Measurements from ENCODE around the gene SEMA6B. TPM values are rescaled to one million over a fixed set of nuclear protein-coding genes. Genes with fewer than 3 reads are reported as not detected.
"Not testable (repeated sequence)": the region's sequence is repeated elsewhere in the genome, so short reads cannot be mapped to it uniquely, and the experiment has no call there.

The SEMA6B gene
- total RNA-seq, 2 experiments from 2014 or later, result not detected

- DNase-seq, result no peak
- no peak for ATAC-seq
- ChIA-PET POLR2A (no interaction called here), CTCF (interaction anchor here (0.8 to 7.3 kb wide), 7 partner anchors 10 to 70 kb away, joined by 3 to 71 read pairs (median 4); no protein-coding TSS in a partner anchor)
- Mint-ChIP-seq H3K9me3 (ENCODE audit: insufficient read depth) (no peaks in the 10 kb centered on the region), H3K4me3 (no peak overlapping the region), H3K36me3 (ENCODE audit: low read depth) (no peaks in the 10 kb centered on the region), H3K27me3 (ENCODE audit: low read depth) (no peaks in the 10 kb centered on the region), H3K4me1 (ENCODE audit: low read depth) (no peaks in the 10 kb centered on the region), H3K27ac (no peak overlapping the region)
These were observed 7.0 kb upstream of the SEMA6B start for GRCh38 chr19:4566402-4567051.

DNA sequence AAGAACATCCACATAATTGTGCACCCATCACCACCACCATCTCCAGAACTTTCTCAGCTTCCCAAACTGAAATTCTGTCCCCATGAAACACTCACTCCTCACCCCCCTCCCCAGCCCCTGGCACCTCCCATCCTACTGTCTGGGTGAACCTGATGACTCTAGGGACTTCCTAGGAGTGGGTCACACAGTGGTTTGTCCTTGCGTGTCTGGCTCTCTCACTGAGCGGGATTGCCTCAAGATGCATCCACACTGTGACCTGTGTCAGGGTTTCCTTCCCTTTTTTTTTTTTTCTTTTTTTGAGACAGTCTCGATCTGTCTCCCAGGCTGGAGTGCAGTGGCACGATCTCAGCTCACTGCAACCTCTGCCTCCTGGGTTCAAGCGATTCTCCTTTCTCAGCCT, 4.1 kb upstream of the SEMA6B start:
- DNase-seq; H3K4me3 Mint-ChIP-seq; CTCF ChIA-PET; H3K9me3 Mint-ChIP-seq (ENCODE audit: insufficient read depth); H3K27ac Mint-ChIP-seq; H3K4me1 Mint-ChIP-seq (ENCODE audit: low read depth); H3K36me3 Mint-ChIP-seq (ENCODE audit: low read depth); ATAC-seq; H3K27me3 Mint-ChIP-seq (ENCODE audit: low read depth): not testable (repeated sequence)
- POLR2A ChIA-PET, result interaction anchor here (0.6 kb wide), 1 partner anchor 69 kb away, joined by 3 read pairs; no protein-coding TSS in a partner anchor

GRCh38 chr19:4562085-4562484, 2.6 kb upstream of the SEMA6B start:
- H3K27me3 Mint-ChIP-seq (ENCODE audit: low read depth); POLR2A ChIA-PET; CTCF ChIA-PET: not testable (repeated sequence)

DNA sequence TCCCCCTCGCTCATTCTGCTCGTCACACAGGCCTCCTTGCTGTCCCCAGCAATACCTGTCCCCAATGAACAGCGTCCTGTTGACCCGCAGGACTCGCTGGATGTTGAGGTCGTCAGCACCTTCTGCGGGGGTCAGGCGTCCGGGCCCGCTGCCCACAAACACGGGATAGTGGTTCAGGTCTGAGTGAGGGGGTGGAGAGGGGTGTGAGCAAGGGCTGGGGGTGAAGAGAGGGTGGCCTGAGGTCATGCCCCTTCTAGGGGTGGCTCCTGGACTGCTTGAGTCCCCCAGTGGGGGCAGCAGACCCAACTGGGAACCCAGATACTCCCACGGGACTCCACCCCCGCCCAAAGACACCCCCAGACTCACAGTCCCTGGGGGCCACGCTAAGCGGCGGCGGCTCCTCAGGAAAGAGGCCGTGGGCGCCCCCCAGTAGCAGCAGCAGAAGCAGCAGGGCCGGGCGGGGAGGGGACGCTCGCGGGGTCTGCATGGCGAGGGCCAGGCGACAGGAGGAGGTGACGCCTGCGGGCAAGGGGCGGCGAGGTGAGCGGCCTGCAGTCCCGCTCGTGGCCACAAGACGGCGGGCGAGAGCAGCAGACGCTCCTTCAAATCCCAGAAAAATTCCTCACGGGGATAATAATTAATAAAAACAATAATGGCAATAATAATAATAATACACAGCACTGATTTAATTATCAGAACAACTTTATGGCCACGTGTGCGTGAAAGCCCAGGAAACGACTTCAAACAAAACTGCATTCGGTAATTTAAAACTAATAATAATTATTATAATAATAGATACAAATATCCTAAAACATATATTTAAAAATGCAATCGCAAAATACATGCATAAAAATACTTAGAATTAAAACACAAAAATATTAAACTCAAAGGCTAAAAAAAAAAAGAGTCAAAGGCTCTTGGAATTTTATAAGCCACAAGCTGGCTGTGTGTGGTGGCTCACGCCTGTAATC, 1.2 kb downstream of the SEMA6B start:
- ChIA-PET POLR2A (interaction anchor here (0.6 kb wide), 2 partner anchors 220 to 233 kb away, joined by 3 to 4 read pairs; partner anchors contain the start of gene STAP2), CTCF (interaction anchor here (0.9 to 1.2 kb wide), 3 partner anchors 11 to 79 kb away, joined by 3 to 5 read pairs (median 3); no protein-coding TSS in a partner anchor)
- Mint-ChIP-seq H3K4me3 (no peak overlapping the region), H3K27me3 (ENCODE audit: low read depth) (no peaks in the 10 kb centered on the region), H3K36me3 (ENCODE audit: low read depth) (no peaks in the 10 kb centered on the region), H3K27ac (no peak overlapping the region), H3K9me3 (ENCODE audit: insufficient read depth) (no peaks in the 10 kb centered on the region), H3K4me1 (ENCODE audit: low read depth) (peaks cover 6% of the 10 kb centered on the region)
- DNase-seq (peak; percentile 39), ATAC-seq (no peak)

More at GRCh38 chr19:4562085-4562484, 2.6 kb upstream of the SEMA6B start:
- not testable (repeated sequence) for H3K4me1 Mint-ChIP-seq (ENCODE audit: low read depth); H3K36me3 Mint-ChIP-seq (ENCODE audit: low read depth); DNase-seq; H3K4me3 Mint-ChIP-seq; H3K27ac Mint-ChIP-seq; H3K9me3 Mint-ChIP-seq (ENCODE audit: insufficient read depth)
- ATAC-seq, result peak; percentile 37

DNA sequence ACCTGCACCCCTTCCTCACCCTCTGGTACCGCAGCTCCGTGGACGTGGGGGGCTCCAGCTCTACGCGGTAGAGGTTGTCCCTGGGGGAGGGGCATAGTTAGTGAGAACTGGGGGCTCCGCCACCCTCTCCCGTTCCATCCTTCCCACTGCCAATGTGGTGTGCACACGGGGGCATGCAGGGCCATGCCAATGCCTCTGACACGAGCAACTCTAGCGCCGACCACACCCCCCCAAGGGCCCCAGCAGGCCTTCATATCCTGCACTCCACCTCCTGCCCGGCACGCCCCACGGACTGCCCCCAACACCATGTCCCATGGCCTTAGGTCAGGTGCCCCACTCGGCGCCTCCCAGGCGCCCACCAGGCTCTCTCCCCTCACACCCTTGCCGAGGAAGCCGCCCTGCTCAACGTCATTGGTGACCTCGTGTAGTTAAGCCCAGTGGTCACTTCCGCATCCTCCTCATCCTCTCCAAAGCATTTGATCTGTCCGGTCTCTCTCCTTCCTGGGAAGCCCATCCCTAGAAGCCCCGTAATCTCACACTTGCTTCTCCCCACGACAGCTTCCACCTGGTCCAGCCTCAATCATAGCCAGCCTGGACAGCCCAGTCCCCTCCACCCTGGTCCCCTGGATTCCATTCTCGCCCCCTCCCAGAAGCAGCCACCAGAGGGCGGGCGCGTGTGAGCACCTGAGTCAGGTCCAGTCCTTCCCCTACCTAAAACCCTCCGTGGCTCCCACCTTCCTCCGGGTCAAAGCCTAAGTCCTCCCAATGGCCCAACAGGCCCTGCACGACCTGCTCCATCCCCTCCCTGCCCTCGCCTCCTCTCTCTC, 2.1 kb downstream of the SEMA6B start:
- H3K27me3 Mint-ChIP-seq (ENCODE audit: low read depth), result no peaks in the 10 kb centered on the region
- DNase-seq, result peak; percentile 37
- H3K36me3 Mint-ChIP-seq (ENCODE audit: low read depth), result no peaks in the 10 kb centered on the region
- H3K4me3 Mint-ChIP-seq, result no peak overlapping the region
- peaks cover 6% of the 10 kb centered on the region for H3K4me1 Mint-ChIP-seq (ENCODE audit: low read depth)
- ATAC-seq, result peak; percentile 48
- POLR2A ChIA-PET, result no interaction called here
- CTCF ChIA-PET, result no interaction called here
- no peak overlapping the region for H3K27ac Mint-ChIP-seq
- H3K9me3 Mint-ChIP-seq (ENCODE audit: insufficient read depth), result no peaks in the 10 kb centered on the region

- Mint-ChIP-seq H3K27ac (no peak overlapping the region), H3K36me3 (ENCODE audit: low read depth) (no peaks in the 10 kb centered on the region), H3K9me3 (ENCODE audit: insufficient read depth) (no peaks in the 10 kb centered on the region), H3K4me3 (no peak overlapping the region), H3K27me3 (ENCODE audit: low read depth) (no peaks in the 10 kb centered on the region), H3K4me1 (ENCODE audit: low read depth) (peaks cover 6% of the 10 kb centered on the region)
- ChIA-PET POLR2A (no interaction called here), CTCF (no interaction called here)
- DNase-seq (peak; percentile 37), ATAC-seq (peak; percentile 29)
These were observed 2.8 kb downstream of the SEMA6B start for GRCh38 chr19:4556597-4557127.

DNA sequence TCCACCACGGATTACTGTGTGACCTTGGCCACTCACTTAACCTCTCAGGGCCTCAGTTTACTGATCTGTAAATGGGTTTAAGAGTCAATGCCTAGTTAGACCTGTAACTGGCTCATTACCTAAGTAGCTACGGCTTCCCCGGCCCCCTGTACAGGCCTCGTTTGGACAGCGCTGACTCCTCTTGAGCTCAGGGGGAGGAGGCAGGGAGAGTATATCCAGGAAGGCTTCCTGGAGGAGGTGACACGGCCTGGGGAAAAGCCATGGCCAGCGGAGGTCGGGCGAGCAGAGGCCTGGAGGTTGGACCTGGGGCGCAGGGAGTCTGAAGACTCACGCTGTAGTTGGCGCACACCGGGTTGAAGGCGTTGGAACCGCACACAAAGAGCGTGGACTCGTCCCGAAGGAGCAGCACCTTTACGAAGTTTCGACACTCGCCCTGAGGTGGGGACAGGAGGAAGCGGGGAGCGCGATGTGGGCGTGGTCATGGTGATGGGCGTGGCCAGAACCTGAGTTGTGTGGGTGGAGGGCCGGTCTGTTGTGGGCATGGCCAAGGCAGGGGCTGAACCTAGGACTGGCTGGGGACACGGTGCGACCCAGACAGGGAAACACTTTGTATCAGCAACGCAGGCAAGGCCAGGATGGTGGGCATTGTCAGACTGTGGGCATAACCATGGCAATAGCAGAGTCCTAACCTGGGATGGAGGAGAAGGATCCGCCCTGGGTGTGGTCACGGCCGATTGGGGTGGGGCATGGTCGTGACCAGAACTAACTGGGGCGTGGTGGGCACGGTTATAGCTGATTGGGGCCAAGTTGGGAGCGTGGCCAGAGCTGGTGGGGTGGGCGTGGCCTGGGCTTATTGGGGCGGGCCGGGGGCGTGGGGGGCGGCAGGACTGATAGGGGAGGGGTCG, 3.6 kb downstream of the SEMA6B start:
- POLR2A ChIA-PET, result no interaction called here
- no peak overlapping the region for H3K27ac Mint-ChIP-seq
- no peaks in the 10 kb centered on the region for H3K36me3 Mint-ChIP-seq (ENCODE audit: low read depth)
- ATAC-seq (no peak), DNase-seq (no peak)
- peaks cover 6% of the 10 kb centered on the region for H3K4me1 Mint-ChIP-seq (ENCODE audit: low read depth)
- no peaks in the 10 kb centered on the region for H3K9me3 Mint-ChIP-seq (ENCODE audit: insufficient read depth)
- CTCF ChIA-PET, result no interaction called here
- no peaks in the 10 kb centered on the region for H3K27me3 Mint-ChIP-seq (ENCODE audit: low read depth)
- no peak overlapping the region for H3K4me3 Mint-ChIP-seq

DNA sequence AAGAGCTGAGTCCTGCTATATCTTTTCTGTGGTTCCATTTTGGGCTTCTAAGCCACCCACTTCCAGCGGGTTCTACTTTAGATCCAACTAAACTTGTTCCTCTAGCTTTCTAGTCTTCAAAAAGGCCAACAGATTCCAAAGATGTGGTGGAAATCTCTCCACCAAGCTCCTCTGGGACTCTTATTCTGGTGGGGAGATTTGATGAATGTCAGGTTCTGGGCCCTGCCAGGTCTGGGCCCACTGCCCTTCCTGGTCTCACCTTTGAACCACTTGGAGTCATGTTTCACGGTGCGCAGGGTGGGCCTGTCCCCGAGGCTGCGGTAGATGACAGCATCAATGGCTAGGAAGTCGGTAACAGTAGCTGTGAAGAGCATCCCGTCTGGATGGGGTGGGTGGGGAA, 4.8 kb downstream of the SEMA6B start:
- no peak overlapping the region for H3K27ac Mint-ChIP-seq
- DNase-seq, result no peak
- ChIA-PET POLR2A (no interaction called here), CTCF (no interaction called here)
- H3K9me3 Mint-ChIP-seq (ENCODE audit: insufficient read depth), result no peaks in the 10 kb centered on the region
- no peak for ATAC-seq
- peaks cover 6% of the 10 kb centered on the region for H3K4me1 Mint-ChIP-seq (ENCODE audit: low read depth)
- no peaks in the 10 kb centered on the region for H3K36me3 Mint-ChIP-seq (ENCODE audit: low read depth)
- no peaks in the 10 kb centered on the region for H3K27me3 Mint-ChIP-seq (ENCODE audit: low read depth)
- no peak overlapping the region for H3K4me3 Mint-ChIP-seq

DNA sequence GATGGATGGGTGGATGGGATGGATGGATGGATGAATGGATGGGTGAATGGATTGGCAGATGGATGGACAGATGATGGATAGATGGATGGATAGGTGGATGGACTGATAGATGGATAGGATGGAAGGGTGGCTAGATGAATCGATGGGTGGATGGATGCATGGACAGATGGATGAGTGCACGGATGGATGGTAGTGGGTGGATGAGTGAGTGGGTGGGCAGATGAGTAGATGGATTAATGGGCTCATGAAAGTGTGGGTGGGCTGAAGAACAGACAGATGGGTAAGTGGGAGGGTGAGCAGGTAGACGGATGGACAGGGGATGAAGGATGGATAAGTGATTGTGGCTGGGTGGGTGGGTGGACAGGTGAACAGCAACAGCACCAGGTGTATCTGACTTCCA, 5.7 kb downstream of the SEMA6B start:
- POLR2A ChIA-PET, result no interaction called here
- Mint-ChIP-seq H3K36me3 (ENCODE audit: low read depth) (no peaks in the 10 kb centered on the region), H3K27ac (no peak overlapping the region), H3K4me3 (no peak overlapping the region), H3K4me1 (ENCODE audit: low read depth) (peaks cover 6% of the 10 kb centered on the region), H3K27me3 (ENCODE audit: low read depth) (no peaks in the 10 kb centered on the region), H3K9me3 (ENCODE audit: insufficient read depth) (no peaks in the 10 kb centered on the region)
- ATAC-seq, result no peak
- CTCF ChIA-PET, result no interaction called here
- no peak for DNase-seq

GRCh38 chr19:4553092-4553695, 6.3 kb downstream of the SEMA6B start:
- no peaks in the 10 kb centered on the region for H3K36me3 Mint-ChIP-seq (ENCODE audit: low read depth)
- no peak for DNase-seq

DNA sequence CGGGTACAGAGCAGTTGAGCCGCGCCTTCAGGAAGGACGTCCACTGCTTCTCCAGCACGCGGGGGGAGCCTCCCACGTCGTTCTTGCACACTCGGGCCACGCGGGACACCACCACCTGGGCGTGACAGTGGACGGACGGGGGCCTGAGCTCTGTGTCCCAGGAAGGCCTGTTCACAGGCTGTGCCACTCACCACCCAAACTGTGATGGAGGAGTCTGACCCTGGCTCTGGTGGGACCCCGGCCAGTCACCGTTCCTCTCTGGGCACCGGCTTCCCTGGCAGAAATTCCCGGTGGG, 7.0 kb downstream of the SEMA6B start:
- Mint-ChIP-seq H3K27me3 (ENCODE audit: low read depth) (no peaks in the 10 kb centered on the region), H3K4me3 (no peak overlapping the region), H3K36me3 (ENCODE audit: low read depth) (no peaks in the 10 kb centered on the region), H3K27ac (no peak overlapping the region), H3K4me1 (ENCODE audit: low read depth) (peaks cover 6% of the 10 kb centered on the region), H3K9me3 (ENCODE audit: insufficient read depth) (no peaks in the 10 kb centered on the region)
- no peak for ATAC-seq
- ChIA-PET CTCF (no interaction called here), POLR2A (no interaction called here)
- DNase-seq, result no peak

More at GRCh38 chr19:4553092-4553695, 6.3 kb downstream of the SEMA6B start:
- Mint-ChIP-seq H3K4me1 (ENCODE audit: low read depth) (peaks cover 6% of the 10 kb centered on the region), H3K4me3 (no peak overlapping the region), H3K9me3 (ENCODE audit: insufficient read depth) (no peaks in the 10 kb centered on the region), H3K27ac (no peak overlapping the region), H3K27me3 (ENCODE audit: low read depth) (no peaks in the 10 kb centered on the region)
- ChIA-PET POLR2A (no interaction called here), CTCF (no interaction called here)
- no peak for ATAC-seq

Data from activated CD8-positive, alpha-beta T cell treated with anti-CD3 and anti-CD28 coated beads, Interleukin-2, amount 10 ng/mL, durations not matched to agents 7 days and 5 days (primary cell).